Ovary (tissue), 9 donors: ENCODE data around the gene ADCY5. TPM values are rescaled to one million over a fixed set of nuclear protein-coding genes. Genes with fewer than 3 reads are reported as not detected.

Experiments
- DNase-seq, 5 donors: peaks; one replicate each; pipeline ENCODE4 v3.0.0-alpha.2; 2019 to 2020
- H3K27ac ChIP-seq, 2 donors: fragments of 200-600 bp; one replicate each; pipeline versions ENCODE4 v1.5.1 to v1.8.0; 2019 to 2022
- H3K27me3 ChIP-seq: fragments of 200-600 bp; one replicate; pipeline ENCODE4 v1.8.0; 2022
- H3K36me3 ChIP-seq: fragments of 200-600 bp; sonication (generic); one replicate; pipeline ENCODE4 v1.5.1; 2019
- H3K4me1 ChIP-seq: one replicate; pipeline ENCODE4 v1.8.1; 2013; ENCODE audit warnings: mild to moderate bottlenecking, moderate library complexity; ENCODE audit not compliant: insufficient read depth
- H3K4me3 ChIP-seq: fragments of 200-600 bp; sonication (generic); one replicate; pipeline ENCODE4 v1.5.1; 2017
- H3K9me3 ChIP-seq, 2 donors: fragments of 200-600 bp in 1 of 2; sonication (generic) in 1 of 2; one replicate each; pipeline versions ENCODE4 v1.5.1 to v1.8.1; 2013 to 2019; ENCODE audit warnings: mild to moderate bottlenecking in 1 of 2, moderate library complexity in 1 of 2
- EP300 ChIP-seq: sonication (generic); formaldehyde crosslinking; IDR thresholded peaks from one replicate; pipeline ENCODE4 v1.6.1; 2017; ENCODE audit warnings: antibody characterized with exemption
- POLR2A ChIP-seq: fragments of 450-650 bp; IDR thresholded peaks from one replicate; pipeline ENCODE4 v1.6.1; 2017; ENCODE audit warnings: antibody characterized with exemption, mild to moderate bottlenecking, moderate library complexity
- WGBS, 3 donors: extraction: QIAGEN DNeasy Blood & Tissue Kit in 1 of 3; methylation state at CpG; one replicate each; pipeline versions ENCODE4 v1.1.5 to v1.1.7; 2013 to 2017; 5-methylcytosine and 5-hydroxymethylcytosine counted together
- intact Hi-C, 4 donors: fragments of 100-400 bp; cut with DNase I; formaldehyde crosslinking; loops; one replicate each; pipeline versions ENCODE4 v1.11.0 to v1.15.1; 2022 to 2023
- polyA plus RNA-seq, 2 donors: library from polyadenylated mRNA; stranded (reverse); fragments of 200-250 nt in 1 of 2; fragments of 350-450 nt in 1 of 2; fragmentation: Illumina TruSeq in 1 of 2; extraction: RNeasy Lipid Tissue Mini Kit (QIAGEN cat#74804) in 1 of 2; gene quantifications; one replicate each; pipeline ENCODE4 v1.2.3, GENCODE V29; 2013 to 2014
- total RNA-seq, 7 donors: library from RNA; depleted of rRNA in 2 of 7; stranded (reverse); fragments of >200 nt in 2 of 7; fragmentation: NEBNext Ultra II Directional in 3 of 7; extraction: Animal tissue kit (Norgen Biotek cat#: 25700) in 3 of 7; gene quantifications; one replicate each; pipeline versions ENCODE4 v1.1.0 to v1.2.4, GENCODE V29; 2016 to 2023
- TF ChIP-seq, protein P1 (sequence below), 3 donors: fragments of 450-650 bp in 2 of 3; fragments of 200-600 bp in 1 of 3; IDR thresholded peaks; one replicate each; pipeline versions ENCODE4 v1.5.1 to v1.8.0; 2016 to 2022; ENCODE audit warnings: antibody characterized with exemption in 3 of 3, mild to moderate bottlenecking in 1 of 3
- donor health status: DM: no; HTN: no; CAD: no; lungs with moderate emphysema.
- donor health status: DM: no; HTN: no; CAD: no.
- donor health status: Bipolar disorder and iron deficiency.
- donor health status: DM: yes; HTN: yes; CAD: no.
- donor health status: DM: no; HTN: no; CAD: no.
- donor health status: DM: yes; HTN: yes; CAD: no.

Gene ADCY5
- total and polyA plus RNA-seq, 9 donors = 5.3 to 36.2 (median 20.3) TPM

DNA sequence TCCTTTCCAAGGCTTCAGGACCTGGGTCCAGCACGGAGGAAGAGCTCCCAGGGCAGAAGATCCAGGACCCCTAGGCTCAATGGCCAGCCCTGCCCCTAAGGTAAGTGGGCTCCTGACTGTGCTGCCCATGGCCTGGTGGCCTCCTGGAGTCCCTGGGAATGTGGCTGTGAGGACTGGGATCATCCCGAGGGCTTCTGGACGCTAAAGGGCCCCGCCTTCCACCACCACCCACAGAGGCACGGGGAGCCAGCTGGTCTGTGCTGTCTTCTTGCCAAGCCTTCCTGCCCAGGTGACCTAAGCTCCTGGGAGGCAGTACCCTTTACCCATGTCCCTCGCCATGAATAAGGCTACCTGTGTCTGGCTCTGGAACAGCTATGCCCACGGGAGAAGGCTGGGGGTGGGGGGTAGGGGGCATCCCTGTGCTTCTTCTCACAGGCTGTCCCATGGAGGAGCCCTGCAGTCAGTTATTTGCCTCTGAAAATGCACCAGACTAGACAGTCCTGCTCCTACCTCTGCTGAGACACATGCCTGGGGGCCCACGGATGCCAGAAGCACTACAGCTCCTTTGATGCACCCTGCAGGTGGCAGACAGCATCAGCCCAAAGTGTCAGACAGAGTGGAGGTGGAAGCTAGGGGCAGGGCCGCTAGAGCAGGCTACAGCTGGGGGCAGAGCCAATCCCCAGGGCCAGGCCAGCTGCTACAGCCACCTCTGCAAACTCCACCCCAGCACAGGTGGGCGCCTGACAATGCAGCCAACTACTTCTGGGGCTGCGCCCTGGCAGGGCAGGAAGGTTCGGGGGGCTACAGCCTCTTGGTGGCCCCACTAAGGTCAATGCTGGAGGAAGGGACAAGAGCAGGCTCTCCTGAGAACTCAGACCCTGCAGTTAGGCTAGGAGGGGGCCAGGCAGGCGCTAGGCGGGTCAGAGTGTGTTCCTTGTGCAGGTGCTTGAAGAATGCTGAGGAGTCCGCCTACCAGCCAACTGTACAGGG lies 156.3 kb downstream of the ADCY5 start:
- no peak overlapping the region for H3K27ac ChIP-seq
- intact Hi-C loops = no loop called here
- WGBS, 3 donors = 77 to 82% (median 81%) methylated on average over 14 to 15 of the region's 15 CpGs

DNA sequence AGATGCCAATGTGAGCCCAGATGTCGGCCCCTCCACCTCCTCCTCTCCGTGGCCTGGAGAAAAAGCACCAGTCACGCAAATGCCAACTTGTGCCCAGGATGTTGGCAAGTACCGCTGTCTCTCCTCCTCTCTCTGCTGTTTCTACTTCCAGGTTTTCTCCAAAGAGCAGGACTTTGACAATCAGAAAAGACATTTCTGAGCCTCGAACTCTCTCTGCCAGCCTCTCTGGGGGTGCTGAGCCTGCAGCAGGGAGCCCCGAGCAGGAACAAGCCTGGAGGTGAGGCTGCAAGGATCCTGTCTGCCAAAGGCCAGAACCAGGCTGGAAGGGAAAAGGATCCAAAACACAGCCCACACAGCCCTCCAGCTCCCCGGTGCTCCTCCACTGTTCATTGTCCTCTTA lies 157.5 kb downstream of the ADCY5 start:
- Histone ChIP-seq H3K4me3 (no peak overlapping the region), H3K4me1 (no peaks in the 10 kb centered on the region), H3K9me3 (no peaks in the 10 kb centered on the region), H3K27ac (no peak overlapping the region), H3K27me3 (no peaks in the 10 kb centered on the region), H3K36me3 (no peaks in the 10 kb centered on the region)
- TF ChIP-seq, protein P1, sequence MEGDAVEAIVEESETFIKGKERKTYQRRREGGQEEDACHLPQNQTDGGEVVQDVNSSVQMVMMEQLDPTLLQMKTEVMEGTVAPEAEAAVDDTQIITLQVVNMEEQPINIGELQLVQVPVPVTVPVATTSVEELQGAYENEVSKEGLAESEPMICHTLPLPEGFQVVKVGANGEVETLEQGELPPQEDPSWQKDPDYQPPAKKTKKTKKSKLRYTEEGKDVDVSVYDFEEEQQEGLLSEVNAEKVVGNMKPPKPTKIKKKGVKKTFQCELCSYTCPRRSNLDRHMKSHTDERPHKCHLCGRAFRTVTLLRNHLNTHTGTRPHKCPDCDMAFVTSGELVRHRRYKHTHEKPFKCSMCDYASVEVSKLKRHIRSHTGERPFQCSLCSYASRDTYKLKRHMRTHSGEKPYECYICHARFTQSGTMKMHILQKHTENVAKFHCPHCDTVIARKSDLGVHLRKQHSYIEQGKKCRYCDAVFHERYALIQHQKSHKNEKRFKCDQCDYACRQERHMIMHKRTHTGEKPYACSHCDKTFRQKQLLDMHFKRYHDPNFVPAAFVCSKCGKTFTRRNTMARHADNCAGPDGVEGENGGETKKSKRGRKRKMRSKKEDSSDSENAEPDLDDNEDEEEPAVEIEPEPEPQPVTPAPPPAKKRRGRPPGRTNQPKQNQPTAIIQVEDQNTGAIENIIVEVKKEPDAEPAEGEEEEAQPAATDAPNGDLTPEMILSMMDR (IDR thresholded peaks at IDR 0.05) = no peak
- TF ChIP-seq POLR2A = no peak
- no peak for TF ChIP-seq EP300
- DNase-seq = no peak
- 79 to 92% (median 90%) methylated on average over 7 of the region's 7 CpGs for WGBS, 3 donors
- intact Hi-C loops = no loop called here

More for the DNA sequence above, 156.3 kb downstream of the ADCY5 start:
- no peak overlapping the region for H3K4me3 ChIP-seq
- H3K9me3 ChIP-seq = no peaks in the 10 kb centered on the region
- H3K36me3 ChIP-seq = no peaks in the 10 kb centered on the region
- no peaks in the 10 kb centered on the region for H3K27me3 ChIP-seq
- H3K4me1 ChIP-seq = no peaks in the 10 kb centered on the region
- no peak for TF ChIP-seq POLR2A
- TF ChIP-seq, protein P1 (IDR thresholded peaks at IDR 0.05) = no peak
- TF ChIP-seq EP300 = no peak
- peak in 1 of 5 donors; percentile 4 for DNase-seq

DNA sequence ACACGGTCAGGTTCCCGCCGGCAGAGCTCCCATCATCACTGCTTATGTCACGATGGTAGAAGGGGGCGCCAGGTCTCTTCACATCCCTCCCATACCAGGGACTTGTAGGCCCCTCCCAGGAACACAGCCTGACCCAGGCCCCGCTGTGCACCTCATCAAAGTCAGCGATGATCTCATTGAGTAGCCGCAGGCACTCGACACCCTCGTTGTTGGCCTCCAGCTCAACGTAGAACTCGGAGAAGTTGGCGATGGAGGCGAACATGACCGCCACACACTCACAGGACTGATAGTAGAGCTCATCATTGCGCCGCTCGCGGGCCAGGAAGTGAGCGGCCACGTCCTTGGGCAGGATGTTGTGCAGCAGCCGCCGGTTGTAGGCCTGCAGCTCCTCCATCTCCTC lies 157.9 kb downstream of the ADCY5 start:
- intact Hi-C loops = no loop called here
- Histone ChIP-seq H3K4me1 (no peaks in the 10 kb centered on the region), H3K36me3 (no peaks in the 10 kb centered on the region), H3K27ac (no peak overlapping the region), H3K4me3 (no peak overlapping the region), H3K9me3 (no peaks in the 10 kb centered on the region), H3K27me3 (no peaks in the 10 kb centered on the region)
- no peak for DNase-seq
- TF ChIP-seq EP300 (no peak), POLR2A (no peak)
- TF ChIP-seq, protein P1 (IDR thresholded peaks at IDR 0.05) = no peak
- 90 to 93% (median 92%) methylated on average over 22 to 23 of the region's 23 CpGs for WGBS, 3 donors

DNA sequence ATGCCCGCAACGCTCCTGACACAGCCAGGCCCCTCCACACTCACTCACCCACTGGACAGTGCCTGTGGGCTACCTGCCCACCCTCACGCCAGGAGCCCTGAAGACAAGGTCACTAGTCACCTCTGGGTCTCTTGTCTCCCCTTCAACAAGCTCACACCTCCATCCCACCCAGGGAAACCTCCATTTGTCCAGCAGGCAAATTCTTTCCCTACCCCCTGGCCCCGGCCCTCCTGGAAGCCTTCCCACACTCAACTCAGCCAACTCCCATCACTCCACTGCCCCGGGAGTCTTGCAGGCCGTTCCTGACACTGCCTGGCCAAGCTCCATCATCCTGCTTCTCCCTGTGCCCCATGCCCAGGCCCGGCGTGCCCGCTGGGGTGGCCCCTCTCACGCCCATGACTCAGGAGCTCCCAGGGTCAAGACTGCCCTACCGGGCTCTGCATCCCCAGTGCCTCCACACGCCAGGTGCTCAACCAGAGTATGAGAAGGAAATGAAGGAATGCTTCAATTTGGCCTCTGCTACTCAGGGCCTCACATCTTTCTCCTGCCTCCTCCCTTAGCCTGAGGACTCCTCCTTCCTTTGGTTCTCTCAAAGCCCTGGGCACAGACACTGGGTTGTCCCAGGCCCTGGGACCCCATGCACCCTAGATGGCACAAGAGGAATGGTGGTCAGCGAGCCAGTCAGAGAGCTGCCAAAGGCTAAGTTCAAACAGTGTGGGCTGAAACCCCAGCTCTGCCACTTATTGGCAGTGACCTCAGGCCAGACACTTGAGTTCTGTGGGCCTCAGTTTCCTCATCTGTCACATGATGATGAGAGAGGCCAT lies 158.6 kb downstream of the ADCY5 start:
- DNase-seq = no peak
- Histone ChIP-seq H3K4me3 (no peak overlapping the region), H3K4me1 (no peaks in the 10 kb centered on the region), H3K27me3 (no peaks in the 10 kb centered on the region), H3K36me3 (no peaks in the 10 kb centered on the region), H3K9me3 (no peaks in the 10 kb centered on the region), H3K27ac (no peak overlapping the region)
- no peak for TF ChIP-seq POLR2A
- TF ChIP-seq, protein P1 (IDR thresholded peaks at IDR 0.05) = no peak
- TF ChIP-seq EP300 = no peak
- WGBS, 3 donors = 81 to 89% (median 82%) methylated on average over 13 of the region's 13 CpGs
- intact Hi-C loops = no loop called here
